ENCODE measurements around the gene VWA2.
A peak's percentile ranks its signal among the peaks of the same experiment; 100 is the strongest.

The VWA2 gene

GRCh38 chr10:114303556-114303955 lies 64.5 kb downstream of the VWA2 start:
- Histone ChIP-seq H3K79me2 (ENCODE audit: insufficient read depth, low read length) (no peaks in the 10 kb centered on the region), H3K27me3 (ENCODE audit: insufficient read depth, low read length, poor library complexity, severe bottlenecking) (no peaks in the 10 kb centered on the region), H3K36me3 (ENCODE audit: insufficient read depth, low read length) (no peaks in the 10 kb centered on the region), H3K4me2 (ENCODE audit: low read depth, low read length, poor library complexity, severe bottlenecking) (peak overlapping the region; percentile 83), H3F3A (ENCODE audit: low read depth) (no peaks in the 10 kb centered on the region), H3K4me3 (ENCODE audit: low read length, poor library complexity, severe bottlenecking) (peak overlapping the region; percentile 76), H3K4me1 (ENCODE audit: insufficient read depth, low read length, poor library complexity, severe bottlenecking) (peaks cover 4% of the 10 kb centered on the region), H4K20me1 (ENCODE audit: insufficient read depth, low read length, poor library complexity, severe bottlenecking) (no peaks in the 10 kb centered on the region), H3K9ac (ENCODE audit: low read depth, low read length, poor library complexity, severe bottlenecking) (peak overlapping the region; percentile 77), H2AFZ (ENCODE audit: low read length) (peak overlapping the region; percentile 89; the same call in 1 of the 2 replicates), H3K9me2 (replicated peaks; ENCODE audit: low read depth, low read length) (no peaks in the 10 kb centered on the region), H3K9me3 (ENCODE audit: insufficient read depth, low read depth, low read length) (no peaks in the 10 kb centered on the region)
- TF ChIP-seq EZH2phosphoT487 (IDR thresholded peaks at IDR 0.05; ENCODE audit: borderline replicate concordance) (no peak), CTCF (conservative IDR thresholded peaks at IDR 0.05; ENCODE audit: low read length) (no peak)

GRCh38 chr10:114304017-114304570 lies 65.0 kb downstream of the VWA2 start:
- Histone ChIP-seq H2AFZ (ENCODE audit: low read length) (peak overlapping the region; percentile 89), H3K9ac (ENCODE audit: low read depth, low read length, poor library complexity, severe bottlenecking) (peak overlapping the region; percentile 77), H3K36me3 (ENCODE audit: insufficient read depth, low read length) (no peaks in the 10 kb centered on the region), H3K9me3 (ENCODE audit: insufficient read depth, low read depth, low read length) (no peaks in the 10 kb centered on the region), H3K9me2 (replicated peaks; ENCODE audit: low read depth, low read length) (no peaks in the 10 kb centered on the region), H3K27me3 (ENCODE audit: insufficient read depth, low read length, poor library complexity, severe bottlenecking) (no peaks in the 10 kb centered on the region), H4K20me1 (ENCODE audit: insufficient read depth, low read length, poor library complexity, severe bottlenecking) (no peaks in the 10 kb centered on the region), H3K4me2 (ENCODE audit: low read depth, low read length, poor library complexity, severe bottlenecking) (peak overlapping the region; percentile 83), H3K4me1 (ENCODE audit: insufficient read depth, low read length, poor library complexity, severe bottlenecking) (peaks cover 5% of the 10 kb centered on the region), H3K79me2 (ENCODE audit: insufficient read depth, low read length) (no peaks in the 10 kb centered on the region), H3K4me3 (ENCODE audit: low read length, poor library complexity, severe bottlenecking) (peak overlapping the region; percentile 76), H3F3A (ENCODE audit: low read depth) (no peaks in the 10 kb centered on the region)
- TF ChIP-seq EZH2phosphoT487 (IDR thresholded peaks at IDR 0.05; ENCODE audit: borderline replicate concordance), result no peak
- TF ChIP-seq CTCF (conservative IDR thresholded peaks at IDR 0.05; ENCODE audit: low read length), result peak; percentile 76

GRCh38 chr10:114304571-114305421 lies 65.7 kb downstream of the VWA2 start:
- no peaks in the 10 kb centered on the region for H3K27me3 ChIP-seq (ENCODE audit: insufficient read depth, low read length, poor library complexity, severe bottlenecking)
- peak overlapping the region; percentile 83 for H3K4me2 ChIP-seq (ENCODE audit: low read depth, low read length, poor library complexity, severe bottlenecking)
- H3K9me3 ChIP-seq (ENCODE audit: insufficient read depth, low read depth, low read length), result no peaks in the 10 kb centered on the region
- H3K4me1 ChIP-seq (ENCODE audit: insufficient read depth, low read length, poor library complexity, severe bottlenecking), result peaks cover 11% of the 10 kb centered on the region
- peak; percentile 77 for TF ChIP-seq CTCF (conservative IDR thresholded peaks at IDR 0.05; ENCODE audit: low read length)
- TF ChIP-seq EZH2phosphoT487 (IDR thresholded peaks at IDR 0.05; ENCODE audit: borderline replicate concordance), result no peak
- H3K4me3 ChIP-seq (ENCODE audit: low read length, poor library complexity, severe bottlenecking), result peak overlapping the region; percentile 76
- peak overlapping the region; percentile 77 for H3K9ac ChIP-seq (ENCODE audit: low read depth, low read length, poor library complexity, severe bottlenecking)
- H3K9me2 ChIP-seq (replicated peaks; ENCODE audit: low read depth, low read length), result no peaks in the 10 kb centered on the region
- no peaks in the 10 kb centered on the region for H3K79me2 ChIP-seq (ENCODE audit: insufficient read depth, low read length)
- H3F3A ChIP-seq (ENCODE audit: low read depth), result no peaks in the 10 kb centered on the region
- no peaks in the 10 kb centered on the region for H3K36me3 ChIP-seq (ENCODE audit: insufficient read depth, low read length)
- H2AFZ ChIP-seq (ENCODE audit: low read length), result peak overlapping the region; percentile 89
- no peaks in the 10 kb centered on the region for H4K20me1 ChIP-seq (ENCODE audit: insufficient read depth, low read length, poor library complexity, severe bottlenecking)
